ENCODE measurements around the gene CECR2.
"Not testable (repeated sequence)": the region's sequence is repeated elsewhere in the genome, so short reads cannot be mapped to it uniquely, and the experiment has no call there.

CECR2 gene

DNA sequence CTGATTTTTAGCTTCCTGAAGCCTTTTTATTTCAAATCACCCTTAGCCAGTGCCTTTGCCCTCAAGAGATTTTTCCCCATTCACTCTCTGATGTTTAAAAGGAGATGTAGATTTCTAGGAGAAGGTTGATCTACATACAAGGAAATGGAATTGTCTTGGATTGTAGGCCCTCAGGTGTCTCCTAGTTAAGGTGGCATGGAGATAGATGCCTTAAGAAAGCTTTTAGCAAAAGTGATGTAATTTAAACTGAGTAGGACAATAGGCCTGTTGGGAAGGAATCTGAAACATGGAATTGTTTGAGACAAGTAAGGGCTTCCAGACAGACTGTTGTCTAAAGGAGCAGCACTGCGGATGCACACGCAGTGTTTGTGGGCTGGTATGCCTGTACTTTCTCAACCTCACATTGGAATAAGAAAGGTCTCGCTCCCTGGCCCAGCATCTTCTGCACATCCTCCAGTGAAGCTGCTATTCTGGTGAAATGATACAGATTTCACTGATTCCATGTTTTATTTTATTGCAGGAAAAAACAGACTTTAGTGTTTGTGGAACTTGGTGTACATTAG lies 124.2 kb downstream of the CECR2 start:
- in situ Hi-C loops (cut with MboI; ENCODE audit: low sequenced_read_pairs): no loop called here

- in situ Hi-C loops (cut with MboI; ENCODE audit: low sequenced_read_pairs): no loop called here
Measured at GRCh38 chr22:17496841-17497240, 127.6 kb downstream of the CECR2 start.

GRCh38 chr22:17501679-17502285 lies 132.5 kb downstream of the CECR2 start:
- in situ Hi-C loops (cut with MboI; ENCODE audit: low sequenced_read_pairs): loop anchor here (10.0 kb wide), 1 partner anchor 427 kb away; no protein-coding TSS in a partner anchor

DNA sequence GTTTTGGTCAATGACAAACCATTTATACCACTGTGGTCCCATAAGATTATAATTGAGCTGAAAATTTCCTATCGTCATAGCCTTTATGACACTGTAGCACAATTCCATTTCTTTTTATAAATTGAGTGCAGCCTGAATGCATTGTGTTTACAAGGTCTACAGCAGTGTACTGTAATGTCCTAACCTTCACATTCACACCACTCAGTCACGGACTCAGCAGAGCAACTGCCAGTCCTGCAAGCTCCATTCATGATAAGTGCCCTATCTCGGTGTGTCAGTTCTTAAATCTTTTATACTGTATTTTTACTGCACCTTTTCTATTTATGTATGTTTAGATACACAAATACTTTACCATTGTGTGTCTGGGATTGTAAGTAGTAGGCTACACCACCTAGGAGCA lies 138.8 kb downstream of the CECR2 start:
- in situ Hi-C loops (cut with MboI; ENCODE audit: low sequenced_read_pairs): loop anchor here (10.0 kb wide), 1 partner anchor 433 kb away; no protein-coding TSS in a partner anchor

GRCh38 chr22:17512960-17513359 lies 143.7 kb downstream of the CECR2 start:
- in situ Hi-C loops (cut with MboI; ENCODE audit: low sequenced_read_pairs): no loop called here

GRCh38 chr22:17513612-17514011 lies 144.4 kb downstream of the CECR2 start:
- in situ Hi-C loops (cut with MboI; ENCODE audit: low sequenced_read_pairs): no loop called here

GRCh38 chr22:17514084-17514483 lies 144.8 kb downstream of the CECR2 start:
- in situ Hi-C loops (cut with MboI; ENCODE audit: low sequenced_read_pairs): no loop called here

DNA sequence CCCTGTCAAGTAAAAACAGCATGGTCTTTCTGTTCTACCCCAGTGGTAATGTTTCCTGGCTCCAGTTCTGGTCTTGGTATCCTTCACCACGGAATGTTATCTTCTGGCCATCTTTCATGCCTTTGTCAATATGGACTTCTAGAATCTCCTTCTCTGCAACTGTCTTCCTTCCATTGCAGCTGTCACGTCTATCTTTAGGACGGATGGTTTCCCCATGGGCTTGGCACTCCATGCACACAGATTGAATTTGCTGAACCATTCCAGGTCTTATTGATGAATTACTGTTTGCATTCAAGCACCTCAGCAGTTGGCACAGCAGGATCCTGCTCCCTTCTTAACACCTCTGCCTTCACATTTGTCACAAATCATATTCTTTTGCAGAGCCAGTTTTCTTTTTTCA lies 149.1 kb downstream of the CECR2 start:
- in situ Hi-C loops (cut with MboI; ENCODE audit: low sequenced_read_pairs): no loop called here

- in situ Hi-C loops (cut with MboI; ENCODE audit: low sequenced_read_pairs): not testable (repeated sequence)
Measured at GRCh38 chr22:17521971-17522370, 152.7 kb downstream of the CECR2 start.

DNA sequence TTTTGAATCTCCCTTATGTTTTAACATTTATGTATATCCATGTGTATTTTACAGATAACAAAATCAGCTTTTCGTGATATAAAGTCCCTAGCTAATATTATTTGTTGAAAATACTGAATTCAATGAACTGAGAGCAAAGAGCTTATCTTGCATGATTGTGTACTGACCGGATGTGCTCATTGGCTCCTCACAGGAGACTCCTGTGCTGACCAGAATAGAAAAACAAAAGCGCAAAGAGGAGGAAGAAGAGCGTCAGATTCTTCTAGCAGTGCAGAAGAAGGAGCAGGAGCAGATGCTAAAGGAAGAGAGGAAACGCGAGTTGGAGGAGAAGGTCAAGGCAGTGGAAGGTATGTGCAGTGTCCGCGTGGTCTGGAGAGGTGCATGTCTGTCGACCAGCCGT lies 154.7 kb downstream of the CECR2 start:
- in situ Hi-C loops (cut with MboI; ENCODE audit: low sequenced_read_pairs): no loop called here

DNA sequence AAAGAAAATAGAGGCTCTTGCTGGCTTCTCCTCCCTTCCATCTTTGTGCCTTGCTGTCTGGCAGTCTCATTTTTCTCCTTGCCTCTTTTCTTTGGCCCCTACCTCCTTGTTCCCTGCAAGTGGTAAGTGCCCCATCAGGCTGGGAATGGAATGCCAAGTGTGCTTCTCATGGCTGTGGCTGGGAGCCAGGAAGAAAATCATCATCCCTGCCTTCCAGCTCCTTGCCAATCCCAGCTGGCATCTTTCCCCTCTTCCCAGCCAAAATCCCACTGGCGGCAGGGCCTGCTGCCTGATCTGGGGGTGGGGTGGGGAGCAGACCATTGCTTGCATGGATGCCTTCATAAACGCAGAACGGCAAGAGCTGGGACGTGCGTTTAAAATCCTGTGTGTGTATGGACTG lies 167.0 kb downstream of the CECR2 start:
- in situ Hi-C loops (cut with MboI; ENCODE audit: low sequenced_read_pairs): no loop called here

DNA sequence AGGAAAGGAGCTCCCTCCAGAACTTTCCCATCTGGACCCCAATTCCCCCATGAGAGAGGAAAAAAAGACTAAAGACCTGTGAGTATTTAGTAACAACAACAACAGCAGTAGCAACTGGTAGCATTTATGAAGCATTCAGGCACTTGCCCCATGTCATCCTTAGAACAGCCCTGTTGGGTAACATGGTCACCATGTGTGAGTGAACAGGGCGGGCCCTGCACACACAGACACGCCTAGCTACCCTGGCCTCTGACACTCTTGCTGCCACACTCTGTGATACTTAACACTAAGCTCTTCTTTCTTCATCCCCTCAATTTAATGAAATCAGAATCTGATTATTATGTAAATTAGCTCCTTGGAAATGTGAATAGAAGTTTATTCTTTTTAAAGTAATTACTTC lies 167.9 kb downstream of the CECR2 start:
- in situ Hi-C loops (cut with MboI; ENCODE audit: low sequenced_read_pairs): no loop called here

DNA sequence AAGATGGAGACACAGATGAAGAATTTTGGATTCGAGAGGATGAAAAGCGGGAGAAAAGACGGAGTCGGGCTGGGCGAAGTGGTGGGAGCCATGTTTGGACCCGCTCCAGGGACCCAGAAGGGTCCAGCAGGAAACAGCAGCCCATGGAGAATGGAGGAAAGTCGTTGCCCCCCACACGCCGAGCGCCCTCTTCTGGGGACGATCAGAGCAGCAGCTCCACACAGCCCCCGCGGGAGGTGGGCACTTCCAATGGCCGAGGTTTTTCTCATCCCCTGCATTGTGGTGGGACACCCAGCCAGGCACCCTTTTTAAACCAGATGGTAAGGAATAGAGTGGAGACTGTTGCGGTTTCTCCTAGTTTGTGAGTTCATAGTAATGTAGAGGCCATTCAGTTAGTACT lies 171.2 kb downstream of the CECR2 start:
- in situ Hi-C loops (cut with MboI; ENCODE audit: low sequenced_read_pairs): no loop called here

DNA sequence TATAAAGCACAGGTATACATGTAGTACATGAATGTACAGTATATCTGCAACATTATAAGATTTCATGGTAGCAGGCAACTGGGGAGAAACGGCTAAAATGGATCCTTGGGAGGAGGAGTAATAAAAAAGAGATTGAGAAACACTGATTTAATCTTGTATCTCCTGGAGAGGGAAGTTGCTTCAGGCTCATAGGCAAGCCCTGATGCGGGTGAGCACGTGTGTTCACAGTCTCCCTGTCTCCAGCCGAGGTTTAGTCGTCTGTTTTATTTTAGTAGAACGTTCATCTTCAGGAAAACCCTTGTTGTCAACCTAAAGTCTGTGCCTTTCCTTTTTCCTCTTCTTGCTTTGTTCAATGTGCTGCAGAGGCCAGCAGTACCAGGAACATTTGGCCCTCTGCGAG lies 172.2 kb downstream of the CECR2 start:
- in situ Hi-C loops (cut with MboI; ENCODE audit: low sequenced_read_pairs): no loop called here

- in situ Hi-C loops (cut with MboI; ENCODE audit: low sequenced_read_pairs): no loop called here
Measured at GRCh38 chr22:17542452-17542851, 173.2 kb downstream of the CECR2 start.

GRCh38 chr22:17548010-17548755 lies 178.9 kb downstream of the CECR2 start:
- in situ Hi-C loops (cut with MboI; ENCODE audit: low sequenced_read_pairs): no loop called here

DNA sequence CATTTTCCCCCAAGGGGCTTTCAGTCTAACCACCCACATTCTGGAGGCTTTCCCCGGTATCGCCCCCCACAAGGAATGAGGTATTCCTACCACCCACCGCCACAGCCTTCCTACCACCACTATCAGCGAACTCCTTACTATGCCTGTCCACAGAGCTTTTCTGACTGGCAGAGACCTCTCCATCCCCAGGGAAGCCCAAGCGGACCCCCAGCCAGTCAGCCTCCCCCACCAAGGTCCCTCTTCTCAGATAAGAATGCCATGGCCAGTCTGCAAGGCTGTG lies 179.4 kb downstream of the CECR2 start:
- in situ Hi-C loops (cut with MboI; ENCODE audit: low sequenced_read_pairs): no loop called here

DNA sequence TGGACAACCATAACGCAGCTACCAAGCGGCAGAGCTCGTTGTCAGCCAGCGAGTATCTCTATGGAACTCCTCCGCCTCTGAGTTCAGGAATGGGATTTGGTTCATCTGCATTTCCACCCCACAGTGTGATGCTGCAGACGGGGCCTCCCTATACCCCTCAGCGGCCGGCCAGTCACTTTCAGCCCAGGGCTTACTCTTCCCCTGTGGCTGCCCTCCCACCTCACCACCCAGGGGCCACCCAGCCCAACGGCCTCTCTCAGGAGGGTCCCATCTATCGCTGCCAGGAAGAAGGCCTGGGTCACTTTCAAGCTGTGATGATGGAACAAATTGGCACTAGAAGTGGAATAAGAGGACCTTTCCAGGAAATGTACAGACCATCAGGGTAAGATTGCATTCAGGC lies 179.9 kb downstream of the CECR2 start:
- in situ Hi-C loops (cut with MboI; ENCODE audit: low sequenced_read_pairs): no loop called here

GRCh38 chr22:17549655-17550054 lies 180.4 kb downstream of the CECR2 start:
- in situ Hi-C loops (cut with MboI; ENCODE audit: low sequenced_read_pairs): no loop called here

- in situ Hi-C loops (cut with MboI; ENCODE audit: low sequenced_read_pairs): no loop called here
Measured at GRCh38 chr22:17552737-17553136, 183.5 kb downstream of the CECR2 start.

DNA sequence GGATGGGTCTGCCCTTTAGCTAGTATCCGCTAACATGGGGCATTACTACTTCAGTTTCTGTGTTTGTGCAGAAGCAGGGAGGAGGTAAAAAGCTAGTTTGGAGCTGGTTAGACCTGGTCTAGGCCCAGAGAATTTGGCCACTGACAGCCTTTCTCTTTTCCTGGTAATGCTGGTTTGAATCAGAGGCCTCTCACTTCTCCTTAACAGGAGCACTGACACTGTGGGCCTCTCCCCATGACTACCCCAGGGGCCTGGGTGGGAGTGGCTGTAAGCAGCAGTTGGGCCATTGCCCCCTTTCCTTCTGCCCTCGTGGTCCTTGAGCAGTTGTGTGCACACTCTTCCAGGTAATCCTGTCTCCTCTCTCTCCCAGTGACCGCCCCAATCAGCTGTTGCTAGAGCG lies 185.6 kb downstream of the CECR2 start:
- in situ Hi-C loops (cut with MboI; ENCODE audit: low sequenced_read_pairs): no loop called here

DNA sequence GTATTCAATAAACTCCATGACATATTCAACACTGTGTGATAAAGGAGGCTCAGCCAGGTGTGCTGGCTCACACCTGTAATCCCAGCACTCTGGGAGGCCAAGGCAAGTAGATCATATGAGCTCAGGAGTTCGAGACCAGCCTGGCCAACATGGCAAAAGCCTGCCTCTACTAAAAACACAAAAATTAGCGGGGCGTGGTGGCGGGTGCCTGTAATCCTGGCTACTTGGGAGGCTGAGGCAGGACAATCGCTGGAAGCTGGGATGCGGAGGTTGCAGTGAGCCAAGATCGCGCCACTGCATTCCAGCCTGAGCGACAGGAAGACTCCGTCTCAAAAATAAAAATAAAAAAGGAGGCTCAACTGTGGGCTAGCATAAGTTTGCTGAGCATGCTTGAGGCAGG lies 189.9 kb downstream of the CECR2 start:
- in situ Hi-C loops (cut with MboI; ENCODE audit: low sequenced_read_pairs): no loop called here
